ENCODE results near the gene GNA14.
"Not testable (repeated sequence)": the region's sequence is repeated elsewhere in the genome, so short reads cannot be mapped to it uniquely, and the experiment has no call there.

GNA14 gene

DNA sequence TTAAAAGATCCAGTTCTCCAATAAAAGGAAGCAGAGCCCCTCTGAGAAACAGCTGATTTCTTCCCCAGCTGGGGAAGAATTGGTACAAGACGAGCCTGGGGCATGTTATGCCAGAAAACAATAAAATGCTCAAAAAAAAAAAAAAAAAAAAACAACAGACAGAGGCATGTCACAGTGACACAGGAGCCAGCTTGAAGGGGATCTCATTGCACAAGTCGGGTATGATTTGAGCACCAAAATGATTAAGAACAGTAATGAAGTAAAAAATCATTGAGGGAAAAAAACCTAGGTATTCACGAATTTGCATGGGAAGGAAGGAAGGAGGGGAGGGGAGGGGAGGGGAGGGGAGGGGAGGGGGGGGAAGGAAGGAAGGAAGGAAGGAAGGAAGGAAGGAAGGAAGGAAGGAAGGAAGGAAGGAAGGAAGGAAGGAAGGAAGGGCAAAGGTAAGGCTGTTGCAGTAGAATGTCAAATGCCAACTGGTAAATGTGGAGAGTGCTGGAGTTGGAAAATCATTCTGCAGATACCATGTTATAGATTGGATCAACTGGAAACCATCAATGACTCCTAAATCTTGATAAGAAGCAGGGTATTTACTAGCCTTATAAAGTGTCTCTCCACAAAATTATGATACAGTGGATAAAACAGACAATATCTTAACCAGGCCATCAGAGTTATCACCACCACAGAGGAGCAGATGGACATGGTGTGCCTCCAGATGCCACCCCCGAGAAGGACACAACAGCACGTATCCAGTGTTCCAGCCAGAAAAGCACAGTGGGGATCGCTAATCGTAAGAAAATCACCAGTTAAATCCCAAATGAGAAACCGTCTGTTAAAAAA lies 7.2 kb downstream of the GNA14 start:
- no peak for DNase-seq

GRCh38 chr9:77632652-77633051 lies 15.5 kb downstream of the GNA14 start:
- DNase-seq = no peak

GRCh38 chr9:77628864-77629263 lies 19.3 kb downstream of the GNA14 start:
- DNase-seq = not testable (repeated sequence)

- no peak for DNase-seq
These were observed 31.9 kb downstream of the GNA14 start for GRCh38 chr9:77616191-77616590.

- no peak for DNase-seq
These were observed 33.5 kb downstream of the GNA14 start for GRCh38 chr9:77614645-77615044.

DNA sequence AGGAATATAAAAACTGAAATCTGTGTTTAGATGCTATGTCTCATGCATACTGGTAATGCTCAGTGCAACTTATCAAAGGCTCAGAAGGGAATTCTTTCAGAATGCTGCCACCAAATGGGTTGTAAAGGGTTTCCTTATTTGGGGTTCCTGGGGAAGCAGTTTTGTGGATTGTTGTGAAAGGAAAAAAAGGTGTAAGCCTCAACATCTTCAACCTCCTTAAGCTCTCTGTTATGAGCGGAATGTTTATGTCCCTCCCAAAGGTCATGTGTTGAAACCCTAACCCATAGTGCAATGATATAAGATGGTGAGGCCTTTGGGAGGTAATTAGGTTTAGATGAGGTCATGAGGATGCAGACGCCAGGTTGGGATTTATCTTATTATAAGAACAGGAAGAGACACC lies 41.6 kb downstream of the GNA14 start:
- no peak for DNase-seq

DNA sequence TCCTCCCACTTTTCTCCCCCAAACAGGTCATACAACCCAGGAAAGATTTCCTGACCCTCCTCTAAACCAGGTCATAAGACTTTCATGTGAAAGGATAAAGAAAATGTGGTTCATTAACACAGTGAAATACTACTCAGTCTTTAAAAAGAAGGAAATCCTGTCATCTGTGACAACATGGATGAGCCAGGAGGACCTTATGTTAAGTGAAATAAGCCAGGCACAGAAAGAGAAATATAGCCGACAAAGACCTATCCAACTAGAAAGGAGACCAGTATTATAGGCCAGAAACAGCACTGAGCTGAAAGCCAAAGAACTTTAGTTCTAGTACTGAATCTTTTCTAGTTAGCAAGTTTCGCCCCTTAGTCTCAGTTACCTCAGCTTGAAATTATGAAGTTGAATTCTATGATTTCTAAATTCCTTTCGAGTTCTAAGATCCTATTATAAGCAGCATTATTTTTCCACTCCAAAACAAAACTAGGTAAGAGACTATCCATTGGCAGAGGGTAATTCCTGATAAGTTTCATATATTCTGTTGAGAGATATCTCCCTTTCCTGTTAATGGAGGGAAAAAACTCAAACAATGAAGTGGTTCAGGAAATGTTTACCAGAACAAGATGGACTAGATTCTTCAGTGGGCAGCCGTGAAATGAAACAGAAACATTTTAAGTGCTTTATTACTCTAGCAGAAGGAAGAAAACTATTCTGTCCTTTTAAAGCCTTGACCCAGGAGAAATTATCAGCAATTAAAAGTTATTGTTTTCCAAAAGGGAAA lies 42.5 kb downstream of the GNA14 start:
- DNase-seq = no peak

DNA sequence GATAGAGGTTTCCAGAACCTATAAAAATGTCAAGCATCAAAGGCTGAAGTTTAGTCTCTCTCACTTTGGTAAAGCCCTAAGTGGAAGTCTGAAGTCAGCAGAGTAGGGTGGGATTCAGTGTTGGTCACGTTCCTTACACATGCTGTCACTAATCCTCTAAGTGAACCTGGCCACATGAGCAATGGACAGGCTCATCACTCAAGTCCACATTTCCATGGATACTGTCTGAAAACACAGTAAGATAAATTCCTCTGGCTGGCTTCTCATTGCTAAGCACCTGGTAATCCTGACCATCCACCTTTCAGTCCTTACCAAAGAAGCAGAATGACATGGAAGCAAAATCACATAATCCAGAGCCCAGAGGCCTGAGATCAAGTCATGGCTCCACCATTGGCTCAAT lies 43.8 kb downstream of the GNA14 start:
- DNase-seq = no peak

GRCh38 chr9:77602852-77603251 lies 45.3 kb downstream of the GNA14 start:
- DNase-seq = no peak

GRCh38 chr9:77601476-77602099 lies 46.5 kb downstream of the GNA14 start:
- DNase-seq = no peak

GRCh38 chr9:77600810-77601209 lies 47.3 kb downstream of the GNA14 start:
- no peak for DNase-seq

DNA sequence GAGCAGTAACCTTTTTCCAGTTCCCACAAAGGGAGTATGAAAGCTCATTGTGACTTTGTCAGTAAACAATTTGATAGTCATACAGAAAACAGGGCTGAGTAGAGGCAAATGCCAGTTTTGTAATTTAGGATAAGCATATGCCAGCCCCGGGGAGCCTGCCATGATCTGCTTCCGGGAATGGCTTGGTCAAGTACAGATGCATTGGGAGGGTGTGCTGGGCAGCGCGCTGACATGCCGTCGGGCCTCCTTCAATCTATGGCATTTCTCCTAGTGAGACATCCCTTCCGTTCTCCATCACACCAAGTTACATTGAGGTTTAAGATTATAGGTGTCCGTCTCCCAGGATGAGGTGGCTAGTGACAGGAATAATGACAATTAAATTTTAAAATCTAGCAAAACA lies 48.6 kb downstream of the GNA14 start:
- no peak for DNase-seq

DNA sequence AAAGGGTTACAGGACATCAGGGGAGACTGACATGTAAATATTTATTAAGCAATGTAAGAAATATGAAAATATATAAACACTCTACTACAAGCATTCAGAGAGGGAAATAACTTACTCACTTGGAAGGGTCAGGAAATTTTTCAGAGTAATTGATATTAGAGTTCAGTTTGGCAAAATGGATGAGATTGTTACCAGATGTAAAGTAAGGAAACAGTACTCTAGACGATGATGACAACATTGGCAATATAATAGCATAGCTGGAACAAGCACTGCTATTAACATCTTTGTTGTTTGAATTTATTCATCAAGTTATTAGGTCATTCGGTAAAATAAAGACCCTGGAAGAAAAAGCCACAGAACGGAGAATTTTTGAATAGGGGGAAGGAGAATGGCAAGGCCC lies 49.1 kb downstream of the GNA14 start:
- DNase-seq = no peak

GRCh38 chr9:77598524-77598923 lies 49.6 kb downstream of the GNA14 start:
- peak; percentile 77 for DNase-seq

DNA sequence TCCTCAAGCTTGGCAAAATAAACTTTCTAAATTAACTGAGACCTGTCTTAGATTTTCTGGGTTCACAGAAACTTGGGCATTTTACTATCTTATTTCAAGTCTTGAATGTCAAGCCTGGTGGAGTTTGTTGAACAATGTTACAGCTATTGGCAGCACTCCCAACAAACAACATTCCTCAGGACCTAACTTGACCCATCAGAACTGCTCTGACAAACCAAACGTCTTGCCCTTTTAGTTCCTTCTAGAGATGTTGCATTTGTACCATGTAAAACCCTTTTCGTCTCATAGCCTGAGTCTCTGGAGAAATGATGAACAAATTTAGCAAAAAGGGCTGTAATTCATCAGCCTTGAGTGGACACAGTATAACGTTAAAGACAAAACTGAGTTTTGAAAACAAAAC lies 51.1 kb downstream of the GNA14 start:
- no peak for DNase-seq

DNA sequence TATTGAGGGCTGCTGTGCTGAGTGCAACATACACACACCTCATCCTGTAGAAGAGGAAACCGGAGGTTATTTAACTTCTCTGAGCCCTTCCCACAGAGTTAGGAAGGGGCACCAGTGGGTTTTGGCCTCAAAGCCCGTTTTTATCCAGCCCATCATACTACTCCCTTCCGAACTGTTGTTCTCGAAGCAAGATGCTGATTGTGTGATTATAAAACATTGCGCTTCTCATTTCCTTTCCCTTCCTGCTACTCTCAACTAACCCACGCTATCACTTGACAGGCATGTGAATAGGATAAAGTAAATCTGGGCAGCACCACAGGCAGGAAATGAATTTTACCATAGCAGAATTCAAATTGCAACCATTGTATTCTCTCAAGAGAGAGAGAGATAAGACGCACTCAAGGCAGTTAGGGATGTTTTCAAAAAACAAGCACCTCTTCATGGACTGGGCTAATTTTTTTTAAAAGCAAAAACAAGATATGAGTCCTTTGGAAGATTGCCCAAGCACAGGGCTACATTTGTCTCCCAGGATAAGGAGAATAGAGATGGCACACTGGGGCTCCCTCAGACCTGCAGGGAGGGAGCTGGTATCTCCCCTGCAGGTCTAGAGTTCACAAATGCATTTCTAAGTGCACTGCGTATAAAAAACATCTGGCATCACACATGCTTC lies 52.6 kb downstream of the GNA14 start:
- DNase-seq = peak; percentile 84

DNA sequence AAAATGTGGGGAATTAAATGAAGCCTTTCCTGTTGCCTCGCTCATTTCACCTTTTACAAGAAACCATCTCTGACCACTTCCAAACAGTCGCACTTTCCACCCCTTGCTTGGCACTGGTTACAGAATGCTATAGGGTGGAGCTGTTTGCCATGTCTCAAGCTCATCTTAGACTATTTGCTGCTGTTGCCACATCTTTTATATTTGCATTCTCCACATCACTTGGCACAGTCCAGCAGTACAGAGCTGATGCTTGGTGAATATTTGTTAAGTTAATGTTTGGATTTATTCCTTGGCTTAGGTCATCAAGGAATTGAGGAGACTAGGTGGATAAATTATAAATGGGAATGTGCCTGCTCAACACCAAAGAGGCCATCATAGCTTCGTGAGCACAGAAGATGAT lies 53.2 kb downstream of the GNA14 start:
- DNase-seq = no peak

- no peak for DNase-seq
These were observed 54.6 kb downstream of the GNA14 start for GRCh38 chr9:77593528-77593927.

DNA sequence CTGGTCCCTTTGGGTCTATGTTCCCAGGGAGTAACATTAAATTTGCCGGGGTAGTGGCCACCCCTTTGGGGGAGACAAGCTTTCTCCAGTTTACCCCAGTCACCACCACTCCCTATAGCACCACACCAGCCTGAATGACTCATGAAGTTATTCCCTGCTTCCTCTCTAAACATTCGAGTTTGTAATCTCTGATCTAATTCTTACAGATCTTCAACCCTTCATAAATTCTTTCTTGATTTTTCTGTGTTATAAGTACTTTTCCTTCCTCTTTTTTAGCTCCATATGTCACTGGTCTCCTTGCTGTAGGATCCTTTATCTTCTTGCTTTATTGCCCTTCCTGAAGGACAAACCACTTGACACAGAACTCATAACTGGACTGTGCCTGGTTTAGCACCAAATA lies 55.6 kb downstream of the GNA14 start:
- no peak for DNase-seq

- DNase-seq = peak; percentile 98
These were observed 58.9 kb downstream of the GNA14 start for GRCh38 chr9:77589046-77589795.

- DNase-seq = peak; percentile 58
These were observed 59.7 kb downstream of the GNA14 start for GRCh38 chr9:77588271-77588937.

GRCh38 chr9:77587851-77588250 lies 60.3 kb downstream of the GNA14 start:
- DNase-seq = no peak

All from NCI-H2029 treated with DMSO at 0.1 percent for 48 hours (cell line).